Measurements from ENCODE around the gene PFKP.

GRCh38 chr10:3179174-3179573 is 111.8 kb downstream of the PFKP start:
- TF ChIP-seq POLR2A (IDR thresholded peaks at IDR 0.05; ENCODE audit: low read length) (no peak), GATA1 (IDR thresholded peaks at IDR 0.05; ENCODE audit: low read depth, low read length) (no peak)
